ACHN (cell line): ENCODE data around the gene DNPH1.

ENCODE experiments used
- DNase-seq: peaks from one replicate; pipeline ENCODE4 v3.0.0-alpha.2; 2015
- in situ Hi-C: cut with HindIII; loops from 2 replicates; pipeline ENCODE4 v1.10.0; 2017; ENCODE audit warnings: low sequenced_read_pairs, low pct_ligation_motif_present, low pct_unique_long_range_greater_than_20kb

DNPH1 gene

DNA sequence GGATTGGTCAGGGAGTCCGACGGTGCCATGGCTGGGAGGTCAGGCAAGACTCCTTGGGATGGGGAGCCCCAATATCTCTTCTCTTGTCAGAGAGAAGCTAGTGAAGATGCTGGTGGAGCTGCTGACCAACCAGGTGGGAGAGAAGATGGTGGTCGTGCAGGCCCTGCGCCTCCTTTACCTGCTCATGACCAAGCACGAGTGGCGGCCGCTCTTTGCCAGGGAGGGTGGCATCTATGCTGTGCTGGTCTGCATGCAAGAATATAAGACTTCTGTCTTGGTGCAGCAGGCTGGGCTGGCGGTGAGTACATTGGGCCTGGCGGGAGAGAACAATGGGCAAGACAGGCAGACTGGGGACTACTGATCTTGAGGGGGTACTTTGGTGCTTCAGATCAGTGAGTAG, 36.4 kb downstream of the DNPH1 start:
- no peak for DNase-seq
- in situ Hi-C loops: no loop called here

GRCh38 chr6:43189776-43190304, 39.4 kb downstream of the DNPH1 start:
- in situ Hi-C loops: no loop called here
- DNase-seq: no peak

DNA sequence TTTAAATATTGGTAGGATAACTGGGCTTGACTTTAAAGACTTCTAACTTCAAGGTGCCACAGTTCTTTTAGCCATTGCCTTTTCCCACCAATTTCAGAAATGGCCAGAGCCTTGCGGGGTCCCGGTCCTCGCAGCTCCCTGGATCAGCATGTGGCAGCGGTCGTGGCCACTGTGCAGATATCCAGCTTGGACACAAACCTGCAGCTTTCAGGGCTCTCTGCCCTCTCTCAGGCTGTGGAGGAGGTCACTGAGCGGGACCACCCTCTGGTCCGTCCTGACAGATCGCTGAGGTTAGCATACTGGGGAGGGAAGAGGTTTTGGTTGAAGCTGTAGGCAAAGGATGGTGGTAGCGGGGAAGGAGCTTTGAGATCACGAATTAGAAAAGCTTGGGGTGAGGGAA, 40.9 kb downstream of the DNPH1 start:
- in situ Hi-C loops: no loop called here
- no peak for DNase-seq

- in situ Hi-C loops: no loop called here
- DNase-seq: no peak
Observed at GRCh38 chr6:43187821-43188220, 41.5 kb downstream of the DNPH1 start.

DNA sequence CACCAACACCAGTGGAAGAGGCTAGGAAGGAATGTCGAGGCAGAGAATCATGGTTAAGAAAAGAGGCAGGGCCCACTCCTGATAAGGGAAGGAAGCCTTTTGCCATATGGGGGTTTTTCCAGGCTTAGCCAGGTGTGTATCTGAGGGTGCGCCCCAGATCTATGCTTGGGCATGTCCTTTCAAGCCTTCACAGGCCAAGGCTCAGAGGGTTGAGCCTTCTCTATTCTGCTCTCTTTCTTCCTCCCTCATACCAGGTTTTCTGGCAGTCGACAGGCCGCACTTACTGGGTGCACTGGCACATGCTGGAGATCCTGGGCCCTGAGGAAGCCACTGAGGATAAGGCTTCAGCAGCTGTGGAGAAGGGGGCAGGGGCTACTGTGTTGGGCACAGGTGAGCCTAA, 42.6 kb downstream of the DNPH1 start:
- in situ Hi-C loops: no loop called here
- DNase-seq: no peak

- in situ Hi-C loops: no loop called here
- DNase-seq: no peak
Observed at GRCh38 chr6:43186019-43186418, 43.3 kb downstream of the DNPH1 start.

DNA sequence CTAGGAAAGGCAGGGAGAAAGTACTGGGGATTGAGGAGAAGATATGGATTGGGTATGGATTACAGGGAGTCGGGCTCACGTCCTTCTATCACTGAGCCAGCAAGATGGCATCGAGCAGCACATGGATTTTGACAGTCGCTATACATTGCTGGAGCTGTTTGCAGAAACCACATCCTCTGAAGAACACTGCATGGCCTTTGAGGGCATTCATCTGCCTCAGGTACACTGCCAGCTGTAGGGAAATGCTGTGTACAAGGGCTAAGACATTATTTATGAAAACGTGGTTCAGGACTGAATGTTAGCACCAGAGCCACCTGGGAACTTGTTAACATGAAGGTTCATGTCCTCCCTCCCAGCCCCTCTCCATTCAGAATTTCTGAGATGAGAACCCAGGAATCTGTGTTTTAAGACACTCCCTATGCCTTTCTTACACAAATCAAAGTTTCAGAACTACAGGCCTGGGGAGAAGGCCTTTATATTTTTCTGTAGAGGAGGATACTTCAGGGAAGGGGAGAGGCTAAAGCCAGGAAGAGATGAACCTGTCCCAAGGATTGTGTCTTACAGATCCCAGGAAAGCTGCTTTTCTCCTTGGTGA, 43.8 kb downstream of the DNPH1 start:
- no peak for DNase-seq
- in situ Hi-C loops: no loop called here

- no peak for DNase-seq
- in situ Hi-C loops: no loop called here
Observed at GRCh38 chr6:43184268-43184985, 44.9 kb downstream of the DNPH1 start.

GRCh38 chr6:43183441-43183840, 45.8 kb downstream of the DNPH1 start:
- no peak for DNase-seq
- in situ Hi-C loops: no loop called here

GRCh38 chr6:43181942-43182860, 47.1 kb downstream of the DNPH1 start, which contains the start of gene CUL9:
Gene CUL9 (plus strand): TSS chr6:43182196. CDS start chr6:43184311, 2,115 bp downstream.
- in situ Hi-C loops: no loop called here
- DNase-seq: peak; percentile 72

DNA sequence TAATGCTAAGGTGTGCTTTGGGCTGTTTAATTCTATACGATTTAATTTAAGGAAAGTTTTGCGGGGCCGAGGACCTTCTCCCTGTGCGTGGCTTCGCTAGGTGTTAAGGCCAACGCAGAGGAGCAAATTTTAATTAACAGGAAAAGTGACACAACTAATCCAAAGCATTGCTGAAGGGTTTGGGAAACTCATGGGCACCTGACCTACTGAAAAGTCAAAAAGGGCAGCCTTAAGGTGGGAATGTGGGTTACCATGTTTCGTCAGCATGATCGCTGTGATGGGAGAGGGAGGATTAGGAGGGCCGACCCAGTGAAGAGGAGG, 47.7 kb downstream of the DNPH1 start:
- in situ Hi-C loops: no loop called here
- no peak for DNase-seq

- in situ Hi-C loops: no loop called here
- no peak for DNase-seq
Observed at GRCh38 chr6:43180985-43181384, 48.3 kb downstream of the DNPH1 start.

DNA sequence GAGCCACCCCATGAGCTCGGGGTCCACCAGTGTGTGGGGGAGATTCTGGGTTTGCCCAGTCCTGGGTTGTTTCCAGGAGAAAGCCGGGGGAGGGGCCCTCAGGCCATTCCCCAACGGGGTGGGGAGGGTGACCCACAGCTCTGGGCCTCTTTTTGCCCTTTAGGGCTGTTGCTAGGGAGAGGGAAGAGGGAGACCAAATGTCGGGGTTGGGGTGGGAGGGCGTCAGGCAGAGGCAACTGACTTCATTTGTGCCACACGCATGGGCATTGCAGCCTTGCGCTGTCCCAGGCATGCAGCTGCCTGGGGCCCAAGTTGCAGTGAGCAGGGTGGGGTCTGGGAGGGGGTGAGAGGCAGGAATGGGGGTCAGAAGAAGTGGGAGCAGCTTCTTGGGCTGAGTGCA, 49.2 kb downstream of the DNPH1 start:
- in situ Hi-C loops: no loop called here
- no peak for DNase-seq

DNA sequence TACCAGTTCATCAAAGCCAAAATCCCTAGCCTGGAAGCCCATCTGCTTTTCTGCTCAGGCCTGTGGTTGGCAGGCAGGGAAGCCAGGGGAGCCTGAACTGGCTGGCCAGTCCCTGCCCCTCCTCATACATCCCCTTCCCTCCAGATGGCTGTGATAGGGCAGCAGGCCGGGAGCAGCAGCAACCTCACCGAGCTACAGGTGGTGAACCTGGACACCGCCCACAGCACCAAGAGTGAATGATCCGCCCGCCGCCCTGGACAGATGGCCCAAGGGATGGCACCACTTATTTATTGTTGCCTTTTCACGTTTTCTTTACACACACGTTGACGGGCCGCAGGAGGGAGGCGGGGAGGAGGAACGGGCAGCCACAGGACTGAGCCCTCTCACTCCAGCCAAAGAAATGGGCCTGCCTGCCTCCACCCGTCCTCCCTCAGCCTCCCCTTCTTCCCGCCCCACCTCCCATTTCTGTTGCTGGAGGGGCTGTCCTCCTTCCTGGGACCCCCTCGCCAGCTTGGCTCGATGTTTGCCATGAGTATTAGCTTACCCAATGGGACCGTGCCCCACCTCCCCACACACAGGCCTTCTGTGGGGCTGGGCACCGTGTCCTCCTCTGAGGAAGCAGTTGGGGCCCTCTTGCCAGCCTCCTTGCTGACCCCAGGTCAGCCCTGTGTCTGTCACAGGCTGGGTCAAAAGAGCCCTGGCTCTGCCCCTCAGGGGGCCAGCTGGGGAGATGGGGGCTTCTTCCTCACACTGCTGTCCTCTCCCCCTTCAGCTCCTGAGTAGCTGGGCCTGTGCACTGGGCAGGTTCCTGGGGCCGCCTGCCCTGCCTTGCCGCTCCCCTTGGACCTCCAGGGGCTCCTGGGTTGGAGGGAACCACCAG, 50.1 kb downstream of the DNPH1 start:
- in situ Hi-C loops: no loop called here
- no peak for DNase-seq

DNA sequence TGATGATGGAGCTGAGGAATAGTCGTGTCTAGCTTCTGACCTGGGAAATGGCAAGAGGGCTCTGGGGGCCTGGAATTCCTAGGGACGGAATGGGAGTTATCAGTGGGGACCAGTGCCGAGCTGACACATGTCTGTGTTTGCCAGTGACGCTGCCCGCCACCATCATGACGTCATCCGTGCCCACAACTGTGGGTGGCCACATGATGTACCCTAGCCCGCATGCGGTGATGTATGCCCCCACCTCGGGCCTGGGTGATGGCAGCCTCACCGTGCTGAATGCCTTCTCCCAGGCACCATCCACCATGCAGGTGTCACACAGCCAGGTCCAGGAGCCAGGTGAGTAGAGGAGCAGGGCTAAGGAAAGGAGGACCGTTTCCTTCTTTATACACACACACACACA, 51.1 kb downstream of the DNPH1 start:
- DNase-seq: no peak
- in situ Hi-C loops: no loop called here

GRCh38 chr6:43176423-43176786, 52.9 kb downstream of the DNPH1 start:
- DNase-seq: no peak
- in situ Hi-C loops: no loop called here

DNA sequence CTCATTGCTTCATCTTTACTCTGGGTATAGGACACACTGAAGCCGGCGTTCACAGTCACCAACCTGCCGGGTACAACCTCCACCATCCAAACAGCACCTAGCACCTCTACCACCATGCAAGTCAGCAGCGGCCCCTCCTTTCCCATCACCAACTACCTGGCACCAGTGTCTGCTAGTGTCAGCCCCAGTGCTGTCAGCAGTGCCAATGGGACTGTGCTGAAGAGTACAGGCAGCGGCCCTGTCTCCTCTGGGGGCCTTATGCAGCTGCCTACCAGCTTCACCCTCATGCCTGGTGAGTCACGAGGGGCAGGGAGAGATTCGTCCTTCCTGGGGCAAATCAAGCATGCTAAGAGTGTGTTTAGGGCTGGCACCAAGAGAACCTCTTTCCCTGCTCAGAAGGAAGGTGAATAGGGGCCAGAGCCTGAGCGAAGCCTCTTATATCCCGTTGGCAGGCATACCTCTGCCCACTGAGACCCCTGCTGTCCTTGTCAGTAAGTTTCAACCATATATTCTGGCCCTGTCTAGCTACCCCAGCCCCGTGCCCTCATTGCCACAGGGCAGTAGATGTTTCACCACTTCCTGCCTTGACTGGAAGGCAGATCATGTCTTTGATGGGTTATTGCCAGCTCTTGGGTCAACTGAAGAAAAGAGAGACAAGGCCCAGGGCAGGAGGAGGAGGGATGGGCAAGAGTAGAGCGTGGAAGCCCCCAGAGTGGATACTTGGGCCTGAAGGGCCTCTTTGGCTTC, 53.4 kb downstream of the DNPH1 start:
- in situ Hi-C loops: no loop called here

More for the DNA sequence above, 53.4 kb downstream of the DNPH1 start:
- DNase-seq: no peak
